K562 (cell line): ENCODE measurements around the gene SH3GL3.

ENCODE experiments used
- ETS2 ChIP-seq: IDR thresholded peaks from 2 replicates; pipeline ENCODE4 v1.6.1; 2016; ENCODE audit warnings: borderline replicate concordance, missing genetic modification characterization, mild to moderate bottlenecking, moderate library complexity, missing compliant biosample characterization; ENCODE audit not compliant: poor library complexity, severe bottlenecking
- EZH2 ChIP-seq: IDR thresholded peaks from 2 replicates; pipeline ENCODE4 v1.6.1; 2012; ENCODE audit warnings: low read depth, mild to moderate bottlenecking, inconsistent platforms, low read length, borderline replicate concordance
- FIP1L1 ChIP-seq: fragments of 200-400 bp; formaldehyde crosslinking; IDR thresholded peaks from 2 replicates; pipeline ENCODE4 v1.6.1; 2018; ENCODE audit warnings: mild to moderate bottlenecking, low read depth, low read length; ENCODE audit not compliant: poor library complexity, severe bottlenecking
- FOXP1 ChIP-seq: sonication (generic); formaldehyde crosslinking; IDR thresholded peaks from 2 replicates; pipeline ENCODE4 v1.8.0; 2022; ENCODE audit warnings: mild to moderate bottlenecking, missing genetic modification reagents
- GABPB2 ChIP-seq: fragments of 250-450 bp; sonication (Bioruptor Pico); conservative IDR thresholded peaks from 2 replicates; pipeline ENCODE4 v1.5.1; 2021; ENCODE audit warnings: mild to moderate bottlenecking
- HNRNPUL1 ChIP-seq: fragments of 200-400 bp; formaldehyde crosslinking; IDR thresholded peaks from 2 replicates; pipeline ENCODE4 v1.6.1; 2017; ENCODE audit warnings: low read length
- MAZ ChIP-seq, 2 experiments: fragments of 450-650 bp in 1 of 2; sonication (generic) in 1 of 2; formaldehyde crosslinking; IDR thresholded peaks in 1 of 2; conservative IDR thresholded peaks in 1 of 2; 2 replicates each; pipeline versions ENCODE4 v1.4.0 to v1.5.0; 2020; ENCODE audit warnings: mild to moderate bottlenecking in 1 of 2, missing genetic modification reagents in 1 of 2
- PYGO2 ChIP-seq: fragments of 450-650 bp; IDR thresholded peaks from 2 replicates; pipeline ENCODE4 v1.6.1; 2016; ENCODE audit warnings: mild to moderate bottlenecking, missing genetic modification characterization, moderate library complexity, missing compliant biosample characterization
- RFX7 ChIP-seq: fragments of 250-450 bp; sonication (Bioruptor Pico); IDR thresholded peaks from 2 replicates; pipeline ENCODE4 v1.5.1; 2021; ENCODE audit warnings: mild to moderate bottlenecking
- ZFP1 ChIP-seq: fragments of 450-650 bp; formaldehyde crosslinking; IDR thresholded peaks from 2 replicates; pipeline ENCODE4 v1.4.0; 2020; ENCODE audit warnings: mild to moderate bottlenecking, mixed read lengths
- ZFP91 ChIP-seq: sonication (generic); formaldehyde crosslinking; IDR thresholded peaks from 2 replicates; pipeline ENCODE4 v1.8.0; 2022; ENCODE audit warnings: mild to moderate bottlenecking, missing genetic modification reagents
- ZNF318 ChIP-seq, 2 experiments: fragments of 450-650 bp; IDR thresholded peaks; 2 replicates each; pipeline ENCODE4 v1.6.1; 2016; ENCODE audit warnings: mild to moderate bottlenecking in 2 of 2, borderline replicate concordance in 1 of 2, low read depth in 1 of 2, moderate library complexity in 1 of 2
- TF ChIP-seq, protein P1 (sequence below): sonication (generic); formaldehyde crosslinking; IDR thresholded peaks from 2 replicates; pipeline ENCODE4 v1.8.0; 2022; ENCODE audit warnings: missing genetic modification reagents, mild to moderate bottlenecking, moderate library complexity, borderline replicate concordance

DNA sequence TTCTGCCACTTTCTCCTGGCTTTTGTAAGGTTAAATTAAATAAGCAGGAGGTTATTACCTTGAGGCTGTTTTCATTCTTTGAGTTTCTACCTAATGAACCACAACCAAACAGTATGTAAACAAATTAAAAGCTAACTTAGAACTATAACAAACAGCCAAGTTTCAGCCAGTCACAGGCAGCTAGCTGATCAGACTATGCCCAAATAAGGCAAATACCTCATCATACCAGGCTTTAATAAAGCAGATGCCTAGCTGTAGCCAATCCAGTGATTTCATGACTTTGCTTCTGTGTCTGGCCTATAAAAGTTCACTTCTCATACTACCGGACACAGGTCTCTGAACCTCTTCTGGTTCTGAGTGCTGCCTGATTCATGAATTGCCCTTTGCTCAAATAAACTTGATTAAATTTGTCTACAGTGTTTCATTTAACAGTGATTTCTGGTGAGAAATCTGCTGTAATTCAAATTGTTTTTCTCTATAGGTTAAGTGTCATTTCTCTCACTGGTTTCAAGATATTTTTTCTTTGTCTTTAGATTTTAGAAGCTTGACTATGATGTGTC, 24.2 kb downstream of the SH3GL3 start:
- TF ChIP-seq FOXP1 = no peak
- no peak for TF ChIP-seq EZH2
- TF ChIP-seq, protein P1, sequence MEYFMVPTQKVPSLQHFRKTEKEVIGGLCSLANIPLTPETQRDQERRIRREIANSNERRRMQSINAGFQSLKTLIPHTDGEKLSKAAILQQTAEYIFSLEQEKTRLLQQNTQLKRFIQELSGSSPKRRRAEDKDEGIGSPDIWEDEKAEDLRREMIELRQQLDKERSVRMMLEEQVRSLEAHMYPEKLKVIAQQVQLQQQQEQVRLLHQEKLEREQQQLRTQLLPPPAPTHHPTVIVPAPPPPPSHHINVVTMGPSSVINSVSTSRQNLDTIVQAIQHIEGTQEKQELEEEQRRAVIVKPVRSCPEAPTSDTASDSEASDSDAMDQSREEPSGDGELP = no peak
- TF ChIP-seq ETS2 (tag) = no peak
- TF ChIP-seq ZNF318 (IDR thresholded peaks at IDR 0.05; ENCODE audit: borderline replicate concordance in 1 of 2, low read depth in 1 of 2) = no peak
- TF ChIP-seq MAZ (CRISPR knock-in tag; conservative IDR thresholded peaks at IDR 0.05 in 1 of 2, IDR thresholded peaks at IDR 0.05 in 1 of 2) = no peak
- TF ChIP-seq RFX7 (CRISPR knock-in tag) = no peak
- TF ChIP-seq HNRNPUL1 = no peak
- no peak for TF ChIP-seq GABPB2 (CRISPR knock-in tag)
- TF ChIP-seq PYGO2 = no peak
- TF ChIP-seq FIP1L1 = no peak
- TF ChIP-seq ZFP1 = no peak
- TF ChIP-seq ZFP91 (CRISPR knock-in tag) = no peak
